OCI-LY1 (cell line): ENCODE data around the gene CDSN.

ENCODE experiments used
- H2AFZ ChIP-seq: fragments of 200-600 bp; sonication (generic), shearing (Covaris generic); 2 replicates; pipeline ENCODE4 v1.6.0; 2014; ENCODE audit warnings: antibody characterized with exemption, mild to moderate bottlenecking, low read length
- H3F3A ChIP-seq: fragments of 200-600 bp; sonication (generic), shearing (Covaris generic); 2 replicates; pipeline ENCODE4 v1.6.0; 2014; ENCODE audit warnings: mild to moderate bottlenecking, antibody characterized with exemption, low read length, moderate library complexity; ENCODE audit not compliant: insufficient read depth
- H3K27ac ChIP-seq: fragments of 200-600 bp; sonication (generic); 2 replicates; pipeline ENCODE4 v1.5.1; 2014; ENCODE audit warnings: low read length, mixed run types, mild to moderate bottlenecking, low read depth; ENCODE audit not compliant: poor library complexity, severe bottlenecking
- H3K27me3 ChIP-seq: fragments of 200-600 bp; sonication (generic); 2 replicates; pipeline ENCODE4 v1.6.0; 2014; ENCODE audit warnings: antibody characterized with exemption, mild to moderate bottlenecking, low read length, moderate library complexity; ENCODE audit not compliant: insufficient read depth
- H3K36me3 ChIP-seq: fragments of 200-600 bp; sonication (generic); 2 replicates; pipeline ENCODE4 v1.6.1; 2014; ENCODE audit warnings: mild to moderate bottlenecking, antibody characterized with exemption, low read length, moderate library complexity, mixed read lengths; ENCODE audit not compliant: insufficient read depth
- H3K4me1 ChIP-seq: fragments of 200-600 bp; sonication (generic); 2 replicates; pipeline ENCODE4 v1.5.1; 2014; ENCODE audit warnings: mild to moderate bottlenecking, low read length, moderate library complexity; ENCODE audit not compliant: insufficient read depth, severe bottlenecking
- H3K4me2 ChIP-seq: fragments of 200-600 bp; sonication (generic), shearing (Covaris generic); 2 replicates; pipeline ENCODE4 v1.6.1; 2014; ENCODE audit warnings: low read length
- H3K4me3 ChIP-seq: fragments of 200-600 bp; sonication (generic); 2 replicates; pipeline ENCODE4 v1.5.1; 2014; ENCODE audit warnings: low read length, low read depth, mild to moderate bottlenecking, mixed read lengths; ENCODE audit not compliant: poor library complexity, severe bottlenecking
- H3K79me2 ChIP-seq: fragments of 200-600 bp; shearing (Covaris generic); 2 replicates; pipeline ENCODE4 v1.6.1; 2016; ENCODE audit warnings: mixed run types, low read length, mixed read lengths; ENCODE audit not compliant: insufficient read depth
- H3K9ac ChIP-seq: fragments of 200-600 bp; sonication (generic), shearing (Covaris generic); 2 replicates; pipeline ENCODE4 v1.6.1; 2014; ENCODE audit warnings: mild to moderate bottlenecking, low read length, mixed read lengths
- H3K9me2 ChIP-seq: fragments of 200-600 bp; sonication (generic), shearing (Covaris generic); 2 replicates; pipeline ENCODE4 v1.6.1; 2014; ENCODE audit warnings: low read depth, mild to moderate bottlenecking, low read length, mixed read lengths
- H3K9me3 ChIP-seq: fragments of 200-600 bp; shearing (Covaris generic); 2 replicates; pipeline ENCODE4 v1.6.1; 2014; ENCODE audit warnings: low read length, mixed read lengths
- H4K20me1 ChIP-seq: fragments of 200-600 bp; sonication (generic), shearing (Covaris generic); 2 replicates; pipeline ENCODE4 v1.6.0; 2016; ENCODE audit warnings: mild to moderate bottlenecking, low read length; ENCODE audit not compliant: insufficient read depth
- CTCF ChIP-seq: fragments of 200-600 bp; sonication (generic), shearing (Covaris generic); IDR thresholded peaks from 2 replicates; pipeline ENCODE4 v1.5.1; 2017; ENCODE audit warnings: mild to moderate bottlenecking, antibody characterized with exemption, low read length, moderate library complexity, mixed read lengths
- EZH2 ChIP-seq: fragments of 200-600 bp; sonication (generic), shearing (Covaris generic); IDR thresholded peaks from 2 replicates; pipeline ENCODE4 v1.8.0; 2017; ENCODE audit warnings: borderline replicate concordance, mixed run types, mild to moderate bottlenecking, antibody characterized with exemption, low read length, moderate library complexity, mixed read lengths

Gene CDSN, protein sequence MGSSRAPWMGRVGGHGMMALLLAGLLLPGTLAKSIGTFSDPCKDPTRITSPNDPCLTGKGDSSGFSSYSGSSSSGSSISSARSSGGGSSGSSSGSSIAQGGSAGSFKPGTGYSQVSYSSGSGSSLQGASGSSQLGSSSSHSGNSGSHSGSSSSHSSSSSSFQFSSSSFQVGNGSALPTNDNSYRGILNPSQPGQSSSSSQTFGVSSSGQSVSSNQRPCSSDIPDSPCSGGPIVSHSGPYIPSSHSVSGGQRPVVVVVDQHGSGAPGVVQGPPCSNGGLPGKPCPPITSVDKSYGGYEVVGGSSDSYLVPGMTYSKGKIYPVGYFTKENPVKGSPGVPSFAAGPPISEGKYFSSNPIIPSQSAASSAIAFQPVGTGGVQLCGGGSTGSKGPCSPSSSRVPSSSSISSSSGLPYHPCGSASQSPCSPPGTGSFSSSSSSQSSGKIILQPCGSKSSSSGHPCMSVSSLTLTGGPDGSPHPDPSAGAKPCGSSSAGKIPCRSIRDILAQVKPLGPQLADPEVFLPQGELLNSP

GRCh38 chr6:31120151-31120915, at the start of gene CDSN:
Gene CDSN, minus strand, starts transcription at chr6:31120446. Its CDS starts 27 bp downstream, at chr6:31120419.
- no peak within 1 kb of the TSS for H3K4me2 ChIP-seq
- no peaks in the 10 kb centered on the region for H3K9me3 ChIP-seq
- H3K27ac ChIP-seq = no peak within 1 kb of the TSS
- H2AFZ ChIP-seq = no peak within 1 kb of the TSS
- no peaks in the 10 kb centered on the region for H3K36me3 ChIP-seq
- TF ChIP-seq CTCF (no peak), EZH2 (no peak)
- H3F3A ChIP-seq = no peaks in the 10 kb centered on the region
- peaks cover 12% of the 10 kb centered on the region; the same call in 1 of the 2 replicates for H3K27me3 ChIP-seq
- no peaks in the 10 kb centered on the region for H3K9me2 ChIP-seq
- H3K9ac ChIP-seq = no peak within 1 kb of the TSS
- H3K79me2 ChIP-seq = no peaks in the 10 kb centered on the region
- no peak within 1 kb of the TSS for H3K4me3 ChIP-seq
- H3K4me1 ChIP-seq = no peaks in the 10 kb centered on the region
- no peaks in the 10 kb centered on the region for H4K20me1 ChIP-seq

DNA sequence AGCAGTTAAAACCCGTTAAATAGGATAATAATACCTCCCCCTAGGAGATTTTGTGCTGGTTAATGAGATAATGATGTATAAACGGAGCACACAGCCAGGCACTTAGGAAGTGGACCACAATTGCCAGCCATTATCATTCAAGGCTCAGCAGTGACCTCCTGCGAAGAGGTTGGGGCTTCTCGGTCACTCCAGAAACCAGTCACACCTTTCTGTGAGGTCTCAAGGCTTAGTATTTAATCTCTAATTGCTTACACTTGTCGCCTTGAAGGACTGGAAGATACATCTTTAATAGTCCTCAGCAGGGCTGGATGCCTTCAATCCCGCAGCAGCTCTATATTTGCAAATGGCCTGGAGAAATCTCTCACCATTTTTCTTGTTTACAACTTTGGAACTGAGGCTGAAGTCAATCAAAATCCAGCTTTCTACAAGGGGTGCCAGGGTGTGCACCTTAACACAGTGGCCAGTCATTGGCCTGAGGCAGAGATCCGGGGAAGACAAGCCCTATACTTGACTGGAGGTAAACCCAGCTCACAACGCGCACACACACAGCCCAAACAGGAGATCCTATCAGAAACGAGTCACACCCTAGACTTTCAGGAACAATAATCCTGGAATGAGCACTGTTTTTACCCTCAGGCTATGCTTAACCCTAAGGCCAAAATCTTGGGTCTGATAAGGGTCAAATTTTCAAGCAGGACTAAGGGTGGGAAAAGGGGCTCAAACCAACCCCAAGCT, 49.0 kb upstream of the CDSN start:
- H3K9ac ChIP-seq = no peak overlapping the region
- H3K79me2 ChIP-seq = no peaks in the 10 kb centered on the region
- H3K36me3 ChIP-seq = no peaks in the 10 kb centered on the region
- no peaks in the 10 kb centered on the region for H3F3A ChIP-seq
- no peak overlapping the region for H3K4me3 ChIP-seq
- no peaks in the 10 kb centered on the region for H4K20me1 ChIP-seq
- TF ChIP-seq CTCF (no peak), EZH2 (no peak)
- no peak overlapping the region for H2AFZ ChIP-seq
- H3K4me1 ChIP-seq = peaks cover 16% of the 10 kb centered on the region
- H3K9me2 ChIP-seq = no peaks in the 10 kb centered on the region
- no peaks in the 10 kb centered on the region for H3K27me3 ChIP-seq
- no peaks in the 10 kb centered on the region for H3K9me3 ChIP-seq
- no peak overlapping the region for H3K27ac ChIP-seq
- H3K4me2 ChIP-seq = no peak overlapping the region

DNA sequence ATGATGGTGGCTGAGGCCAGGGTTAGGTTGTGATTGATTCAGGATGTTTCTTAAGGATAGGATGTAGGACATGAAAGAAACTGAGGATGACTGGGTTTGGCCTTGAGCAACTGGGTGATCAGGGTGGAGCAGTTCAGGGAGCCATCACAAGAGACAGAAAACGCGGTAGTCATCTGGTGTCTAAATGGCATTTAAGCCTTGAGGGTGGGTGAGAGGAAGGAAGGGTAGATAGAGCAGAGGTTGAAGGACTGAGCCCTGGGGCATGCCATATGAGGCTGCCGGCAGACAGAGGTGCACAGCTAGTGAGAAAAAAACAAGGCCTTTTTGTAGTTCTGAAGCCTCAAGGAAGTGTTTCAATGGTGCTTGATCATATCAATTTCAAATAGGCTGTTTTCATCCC, 48.4 kb upstream of the CDSN start:
- Histone ChIP-seq H3K27me3 (no peaks in the 10 kb centered on the region), H3F3A (no peaks in the 10 kb centered on the region), H3K4me2 (no peak overlapping the region), H3K36me3 (peaks cover 5% of the 10 kb centered on the region; the same call in 1 of the 2 replicates), H3K4me1 (peaks cover 23% of the 10 kb centered on the region), H4K20me1 (no peaks in the 10 kb centered on the region), H3K9me3 (no peaks in the 10 kb centered on the region), H3K27ac (no peak overlapping the region), H2AFZ (no peak overlapping the region), H3K79me2 (no peaks in the 10 kb centered on the region), H3K4me3 (no peak overlapping the region), H3K9ac (no peak overlapping the region), H3K9me2 (no peaks in the 10 kb centered on the region)
- TF ChIP-seq EZH2 (no peak), CTCF (no peak)
